Adrenal gland (tissue), 5 donors: ENCODE measurements around the gene THADA.
A peak's percentile ranks its signal among the peaks of the same experiment; 100 is the strongest.

Experiments
- CTCF ChIP-seq, 6 experiments: fragments of 450-650 bp in 4 of 6; fragments of 200-600 bp in 2 of 6; sonication (generic) in 1 of 6; IDR thresholded peaks; 1 replicate in 5 of 6; 2 replicates in 1 of 6; pipeline versions ENCODE4 v1.5.1 to v1.8.0; 2016 to 2021; ENCODE audit warnings: antibody characterized with exemption in 6 of 6, mild to moderate bottlenecking in 2 of 6, moderate library complexity in 1 of 6
- POLR2A ChIP-seq, 2 donors: fragments of 450-650 bp; IDR thresholded peaks; one replicate each; pipeline ENCODE4 v1.6.1; 2017; ENCODE audit warnings: antibody characterized with exemption in 2 of 2, mild to moderate bottlenecking in 2 of 2, moderate library complexity in 1 of 2
- donor health status: DM: no; HTN: no; CAD: no.

GRCh38 chr2:43269074-43269572, 326.7 kb downstream of the THADA start:
- TF ChIP-seq CTCF (IDR thresholded peaks at IDR 0.05) (peak in 2 of 6 experiments; percentile 11 to 37), POLR2A (IDR thresholded peaks at IDR 0.05) (peak in 1 of 2 donors; percentile 53)
